ENCODE results near the gene CHRNA3.
A peak's percentile ranks its signal among the peaks of the same experiment; 100 is the strongest.

CHRNA3 gene

GRCh38 chr15:78620527-78621421 is at the start of gene CHRNA3:
Gene CHRNA3 (minus strand): TSS chr15:78620996. CDS start chr15:78620794, 202 bp downstream.
- DNase-seq, result no peak

DNA sequence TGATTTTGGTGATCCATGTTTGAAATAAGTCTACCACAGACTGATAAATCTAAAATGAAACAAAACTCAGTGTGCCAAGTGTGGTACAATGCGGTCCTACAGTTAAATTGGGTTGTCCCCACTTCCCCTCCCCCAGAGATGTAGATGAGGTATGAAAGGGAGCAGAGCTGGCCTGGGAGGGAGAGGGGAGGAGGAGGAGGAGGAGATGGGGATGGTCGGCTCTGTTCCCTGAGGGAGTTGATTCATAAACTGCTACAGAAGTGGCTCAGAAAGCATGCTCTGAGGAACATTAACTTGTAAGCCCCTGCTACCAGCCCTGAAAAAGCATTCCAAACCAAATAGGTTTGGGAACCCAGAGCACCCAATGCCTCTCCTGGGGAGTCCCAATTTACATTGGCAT is 48.2 kb upstream of the CHRNA3 start:
- DNase-seq, result no peak

DNA sequence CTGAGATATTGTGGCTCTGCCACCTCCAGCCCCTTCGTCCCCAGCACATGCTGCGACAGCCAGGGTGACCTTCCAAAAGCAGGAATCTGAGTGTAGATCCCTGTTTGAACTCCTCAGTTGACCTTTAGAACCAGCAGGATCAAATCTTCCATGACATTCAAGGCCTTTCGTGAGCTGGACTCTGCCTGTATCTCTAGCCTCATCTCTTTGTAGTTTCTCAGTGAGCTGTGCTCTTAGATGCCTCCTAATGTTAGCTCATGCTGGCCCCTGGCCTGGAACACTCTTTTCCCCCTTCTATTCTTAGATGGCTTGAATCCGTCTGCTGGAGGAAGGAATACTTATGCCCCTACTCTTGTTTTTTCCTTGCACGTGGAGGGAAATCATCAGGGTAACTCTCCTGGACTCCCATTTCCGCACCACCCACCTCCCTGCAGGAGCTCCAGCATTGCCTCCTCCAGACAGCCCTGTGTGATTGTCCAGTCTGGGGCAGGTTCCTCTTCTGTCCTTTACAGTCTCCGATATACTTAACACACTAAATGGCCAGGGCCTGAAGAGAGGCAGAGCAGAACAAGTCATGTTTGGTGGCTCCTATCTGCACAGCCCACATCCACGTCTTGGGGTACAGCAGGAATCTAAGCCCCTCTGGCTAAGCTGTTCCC is 46.9 kb upstream of the CHRNA3 start:
- DNase-seq, result no peak

DNA sequence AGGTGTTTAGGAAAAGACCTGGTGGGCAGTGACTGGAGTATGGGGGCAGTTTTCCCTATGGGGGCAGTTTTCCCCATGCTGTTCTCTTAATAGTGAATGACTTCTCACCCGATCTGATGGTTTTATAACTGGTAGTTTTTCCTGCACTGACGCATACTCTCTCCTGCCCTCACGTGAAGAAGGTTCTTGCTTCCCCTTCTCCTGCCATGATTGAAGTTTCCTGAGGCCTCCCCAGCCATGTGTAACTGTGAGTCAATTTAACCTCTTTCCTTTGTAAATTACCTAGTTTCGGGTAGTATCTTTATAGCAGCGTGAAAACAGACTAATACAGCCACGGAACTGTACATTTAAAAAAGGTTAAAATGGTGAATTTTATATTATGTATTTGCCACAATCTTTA is 45.2 kb upstream of the CHRNA3 start:
- DNase-seq, result no peak

DNA sequence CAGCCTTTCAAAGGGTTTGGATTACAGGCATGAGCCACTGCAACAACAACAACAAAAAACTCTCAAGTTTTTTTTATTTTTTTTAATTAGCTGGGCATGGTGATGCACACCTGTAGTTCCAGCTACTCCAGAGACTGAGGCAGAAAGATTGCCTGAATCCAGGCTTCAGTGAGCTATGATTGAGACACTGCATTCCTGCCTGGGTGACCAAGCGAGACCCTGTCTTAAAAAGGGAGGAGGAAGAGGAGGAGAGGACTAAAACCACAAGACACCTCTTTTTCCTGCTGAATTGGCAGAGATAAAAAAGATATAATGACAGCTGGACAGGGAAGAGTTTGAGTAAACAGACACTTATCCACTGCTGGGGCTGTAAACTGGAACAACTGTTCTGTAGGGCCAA is 42.9 kb upstream of the CHRNA3 start:
- no peak for DNase-seq

DNA sequence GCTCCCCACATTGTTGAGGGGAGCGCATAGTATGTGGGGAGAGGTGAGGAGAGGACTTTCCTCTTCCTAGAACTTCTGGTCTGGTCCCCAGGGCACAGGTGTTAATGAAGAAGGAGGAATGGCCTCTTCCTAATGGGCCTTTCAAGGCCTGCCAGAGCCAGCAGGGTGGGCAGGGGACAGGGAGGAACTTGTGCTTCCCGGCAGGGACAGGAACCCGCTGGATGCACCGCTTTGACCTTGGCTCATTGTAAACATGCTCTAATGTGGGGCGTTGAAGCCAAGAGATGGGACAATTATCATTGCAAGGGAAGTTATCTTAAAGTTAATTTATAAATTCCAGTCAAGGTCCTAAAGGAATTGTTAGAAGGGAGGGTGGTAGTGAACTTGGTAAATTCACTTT is 41.2 kb upstream of the CHRNA3 start:
- no peak for DNase-seq

DNA sequence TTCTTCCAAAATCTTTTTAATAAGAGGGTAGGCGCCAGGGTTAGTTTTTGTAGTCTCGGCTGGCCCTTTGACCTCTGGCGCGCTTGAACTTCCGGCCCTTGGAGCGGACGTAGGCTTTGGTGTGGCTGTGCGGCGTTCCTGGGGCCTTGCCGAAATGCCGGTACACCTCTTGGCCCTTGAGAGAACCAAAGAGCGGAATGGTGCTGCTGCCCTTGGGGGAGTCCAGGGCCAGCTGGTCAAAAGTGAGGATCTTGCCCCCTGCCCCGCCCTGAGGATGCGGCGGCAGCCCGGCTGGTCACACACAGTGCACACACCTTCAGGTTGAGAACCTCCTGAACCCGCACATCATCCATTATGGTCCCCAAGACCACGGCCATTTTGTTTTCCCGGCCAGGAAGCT is 40.2 kb upstream of the CHRNA3 start:
- no peak for DNase-seq

DNA sequence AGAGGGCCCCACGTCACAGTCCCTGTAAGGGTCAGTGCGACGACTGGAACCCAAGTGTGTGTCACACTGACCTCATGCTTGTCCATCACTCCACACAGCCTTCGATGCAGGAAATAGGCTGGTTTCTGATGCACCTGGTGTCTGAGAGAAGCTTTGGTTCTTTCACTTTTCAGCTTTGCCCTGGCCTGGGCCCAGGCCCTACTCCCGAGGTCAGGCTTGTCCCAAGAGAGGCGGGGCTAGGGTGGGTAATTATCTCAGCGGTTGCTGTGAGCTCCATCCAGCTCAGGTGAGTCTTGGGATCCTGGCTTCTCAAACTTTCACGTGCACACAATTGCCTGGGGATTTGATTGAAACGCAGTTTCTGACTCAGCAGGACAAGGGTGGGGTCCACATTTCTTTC is 39.8 kb upstream of the CHRNA3 start:
- DNase-seq, result no peak

GRCh38 chr15:78658823-78659222 is 38.0 kb upstream of the CHRNA3 start:
- DNase-seq, result no peak

DNA sequence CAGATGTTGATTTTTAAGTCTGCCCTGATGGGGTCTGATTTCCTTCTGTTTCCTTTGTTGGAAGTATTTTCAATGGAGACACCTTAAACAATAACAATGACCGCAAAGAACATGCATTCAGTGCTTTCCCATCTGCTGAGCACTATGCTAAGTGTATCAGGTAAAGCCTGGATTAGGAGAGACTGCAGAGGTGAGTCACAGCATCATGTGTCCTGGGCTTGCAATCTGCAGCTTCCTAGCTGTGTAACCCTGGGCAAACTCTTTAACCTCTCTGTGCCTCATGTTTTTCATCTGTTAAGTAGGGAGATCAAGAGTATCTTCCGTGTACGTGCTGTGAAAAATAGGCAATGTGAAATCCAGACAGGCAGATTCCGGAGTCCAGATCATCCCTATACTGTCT is 33.5 kb upstream of the CHRNA3 start:
- no peak for DNase-seq

GRCh38 chr15:78651930-78652615 is 31.3 kb upstream of the CHRNA3 start:
- no peak for DNase-seq

- no peak for DNase-seq
Observed at GRCh38 chr15:78651007-78651406, 30.2 kb upstream of the CHRNA3 start.

GRCh38 chr15:78650022-78650421 is 29.2 kb upstream of the CHRNA3 start:
- DNase-seq, result no peak

GRCh38 chr15:78645009-78645408 is 24.2 kb upstream of the CHRNA3 start:
- no peak for DNase-seq

- DNase-seq, result no peak
Observed at GRCh38 chr15:78642331-78642730, 21.5 kb upstream of the CHRNA3 start.

DNA sequence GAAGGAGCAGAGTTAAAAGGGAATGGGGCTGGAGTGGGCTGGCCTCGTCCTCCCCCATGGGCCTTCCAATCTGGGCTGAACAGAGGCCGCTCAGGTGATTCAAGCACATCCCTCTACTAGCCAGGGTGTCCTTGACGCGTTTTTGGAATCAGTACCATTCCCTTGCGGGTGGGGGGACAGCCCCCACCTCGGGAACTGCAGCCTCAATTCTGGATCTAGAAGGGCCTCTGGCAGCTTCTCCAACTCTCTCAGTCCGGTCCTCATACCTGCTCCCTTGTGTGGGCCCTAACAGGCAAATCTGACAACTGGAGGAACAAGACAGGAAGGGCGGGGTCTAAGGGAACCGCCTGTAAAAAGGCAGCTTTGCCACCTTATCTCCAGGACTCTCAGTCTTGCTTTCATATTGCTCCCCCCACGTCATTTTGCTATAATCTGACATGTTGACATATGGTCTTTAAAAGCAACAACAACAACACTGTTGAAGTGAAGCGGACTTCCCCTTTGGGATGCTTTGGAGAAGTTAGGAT is 21.0 kb upstream of the CHRNA3 start:
- DNase-seq, result no peak

DNA sequence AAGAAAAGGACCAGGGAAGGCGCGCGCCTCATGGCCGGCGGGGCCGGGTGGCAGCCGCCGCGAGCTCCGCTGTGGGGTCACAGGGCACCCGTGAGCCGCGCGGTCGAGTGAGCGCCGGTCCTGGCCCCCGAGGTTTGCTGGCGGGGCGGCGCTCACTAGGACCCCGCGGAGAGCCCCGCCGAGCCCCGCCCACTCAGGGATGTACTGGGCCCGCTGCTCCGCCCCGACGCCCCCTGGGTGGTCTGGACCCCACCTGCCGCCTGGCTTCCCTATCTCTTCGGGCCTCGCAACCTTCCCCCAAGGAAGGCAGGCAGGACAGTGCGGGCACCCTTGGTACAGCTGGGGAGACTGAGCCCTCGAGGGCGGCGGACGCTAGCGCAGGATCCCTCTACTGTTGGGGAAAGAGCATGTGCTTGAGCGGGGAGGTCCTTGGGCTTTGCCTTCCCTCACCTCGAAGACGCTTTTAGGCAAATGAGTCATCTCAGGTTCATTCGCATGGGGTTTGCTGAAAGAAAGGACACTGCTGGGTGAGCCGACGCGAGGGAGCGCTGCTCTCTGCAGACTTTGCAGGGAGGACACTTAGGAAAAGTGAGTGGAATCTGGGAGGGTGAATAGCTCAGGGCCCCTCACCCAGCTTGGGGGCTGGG is 20.4 kb upstream of the CHRNA3 start, which contains the start of gene CHRNB4:
CHRNB4 (minus strand) TSS at position 109 of the 647 bp plus-strand sequence; CDS start at position 32, 77 bp downstream.
- no peak for DNase-seq

DNA sequence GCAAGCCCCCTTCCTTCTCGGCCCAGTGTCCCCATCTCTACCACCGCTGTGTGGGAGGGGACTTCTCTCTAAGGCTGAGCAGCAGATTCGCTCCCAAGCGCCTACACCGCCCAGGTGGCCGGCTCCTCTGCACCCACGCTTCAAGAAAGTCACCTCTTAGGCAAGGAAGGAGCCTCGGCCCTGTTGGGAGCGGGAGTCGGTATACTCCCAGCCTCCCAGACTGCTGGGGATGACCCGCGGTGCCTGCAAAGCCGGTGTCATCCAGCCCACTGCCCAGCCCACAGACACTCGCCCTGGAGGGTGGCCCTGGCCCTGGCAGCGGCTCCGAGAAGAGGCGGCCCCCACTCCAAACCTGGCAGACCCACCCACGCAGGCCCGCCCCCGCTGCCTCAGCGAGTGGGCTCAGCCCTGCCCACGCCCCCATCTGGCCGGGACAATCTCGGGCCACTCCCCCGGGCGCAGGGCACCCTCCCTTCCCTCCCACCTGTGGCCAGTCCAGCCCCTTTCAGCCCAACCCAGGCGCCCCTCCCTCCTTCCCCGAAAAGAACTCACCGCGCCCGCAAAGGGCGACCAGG is 19.8 kb upstream of the CHRNA3 start:
- no peak for DNase-seq

- peak; percentile 53 for DNase-seq
Observed at GRCh38 chr15:78638658-78639314, 18.0 kb upstream of the CHRNA3 start.

DNA sequence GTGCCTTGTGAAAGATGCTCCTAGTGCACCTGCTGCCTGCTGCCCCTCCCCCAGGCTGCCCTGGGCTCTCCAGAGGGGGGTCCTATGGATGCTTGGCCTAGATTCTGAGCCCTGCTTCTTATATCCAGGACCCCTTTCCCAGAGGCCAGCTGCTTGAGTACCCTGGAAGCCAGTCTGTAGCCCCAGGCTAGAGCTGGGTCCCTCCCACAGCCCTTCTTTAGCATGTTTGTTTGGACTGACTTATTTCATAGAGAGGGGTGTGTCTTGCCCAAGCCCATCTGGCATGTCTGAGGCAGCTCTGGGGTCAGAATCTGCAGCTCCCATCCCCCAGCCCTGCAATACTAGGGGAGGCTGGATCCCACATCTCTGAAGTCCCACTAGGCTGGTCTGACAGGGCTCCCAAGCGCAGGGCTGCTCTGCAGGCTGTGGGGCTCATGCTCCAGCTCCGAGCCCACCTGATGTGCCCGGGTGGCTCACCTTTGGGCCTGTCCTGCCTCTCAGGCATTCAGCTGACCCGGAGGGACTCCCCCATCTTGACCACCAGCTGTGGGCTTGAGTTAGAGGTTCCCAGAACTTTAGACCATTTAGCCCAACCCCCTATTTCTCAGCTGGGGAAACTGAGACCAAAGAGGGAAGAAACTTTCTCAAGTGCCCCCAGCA is 17.1 kb upstream of the CHRNA3 start:
- peak; percentile 93 for DNase-seq

DNA sequence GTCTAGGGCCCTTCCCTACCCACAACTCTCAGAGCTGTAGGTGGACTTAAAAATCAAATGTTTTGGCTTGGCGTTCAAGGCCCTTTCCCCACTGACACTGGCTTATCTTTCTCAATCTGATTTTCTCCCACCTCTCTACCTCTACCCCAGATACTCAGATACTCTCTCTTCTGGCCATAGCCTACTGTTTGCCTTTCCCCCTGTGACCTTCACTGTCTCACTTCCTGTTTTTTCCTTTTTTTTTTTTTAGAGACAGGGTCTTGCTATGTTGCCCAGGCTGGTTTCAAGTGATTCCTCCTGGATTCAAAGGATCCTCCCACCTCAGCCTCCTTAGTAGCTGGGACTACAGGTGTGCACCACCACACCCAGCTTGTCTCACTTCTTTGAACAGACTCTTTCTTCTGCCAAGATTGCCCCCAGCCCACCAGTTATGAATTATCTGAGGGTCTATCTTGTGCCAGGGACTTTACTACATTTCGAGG is 15.6 kb upstream of the CHRNA3 start:
- DNase-seq, result no peak
